IMR-90 (cell line): ENCODE measurements around the gene RGS3. TPM values are rescaled to one million over a fixed set of nuclear protein-coding genes. Genes with fewer than 3 reads are reported as not detected.
A peak's percentile ranks its signal among the peaks of the same experiment; 100 is the strongest.

Source experiments
- ATAC-seq: fragments of 200-7000 bp; cut with Tn5 transposase; 2 replicates; pipeline ENCODE4 v1.9.1; 2020; ENCODE audit warnings: low read depth, mild to moderate bottlenecking, moderate library complexity
- BruUV-seq: library from RNA; stranded (reverse); fragments of 400-500 nt; replicated peaks from 2 replicates; lab custom pipeline; 2021; lab: Mats Ljungman, UMichigan
- CTCF ChIA-PET: fragments of 300-600 bp; formaldehyde crosslinking; extraction: SDS; loops from one replicate; lab custom pipeline; 2021; ENCODE audit warnings: antibody characterized with exemption; lab: Yijun Ruan, JAX
- POLR2A ChIA-PET: fragments of 300-600 bp; sonication (Branson Sonifier 250); formaldehyde crosslinking; loops from one replicate; lab custom pipeline; 2022; ENCODE audit warnings: antibody characterized with exemption; ENCODE audit not compliant: unreplicated experiment; lab: Charles Lee
- DNase-seq: peaks from one replicate; pipeline ENCODE4 v3.0.0; 2013
- H2AFZ ChIP-seq: replicated peaks from 2 replicates; pipeline ENCODE3; 2013; ENCODE audit warnings: low read length, mild to moderate bottlenecking; ENCODE audit not compliant: poor library complexity
- H2AK5ac ChIP-seq: 2 replicates; pipeline ENCODE4 v1.6.1; 2013; ENCODE audit warnings: low read depth, low read length, inconsistent platforms
- H2AK9ac ChIP-seq: replicated peaks from 2 replicates; pipeline ENCODE3; 2013; ENCODE audit warnings: mild to moderate bottlenecking, low read depth, low read length, moderate library complexity; ENCODE audit not compliant: poor library complexity
- H2BK120ac ChIP-seq: 2 replicates; pipeline ENCODE4 v1.6.1; 2013; ENCODE audit warnings: low read depth, low read length, inconsistent platforms
- H2BK15ac ChIP-seq: 3 replicates; pipeline ENCODE4 v1.6.1; 2013; ENCODE audit warnings: low read depth, low read length, inconsistent platforms
- H2BK20ac ChIP-seq: 2 replicates; pipeline ENCODE4 v1.6.1; 2013; ENCODE audit warnings: low read depth, mild to moderate bottlenecking, inconsistent platforms, low read length, moderate library complexity
- H2BK5ac ChIP-seq: 2 replicates; pipeline ENCODE4 v1.6.1; 2013; ENCODE audit warnings: mild to moderate bottlenecking, low read depth, low read length, inconsistent platforms; ENCODE audit not compliant: poor library complexity, severe bottlenecking
- H3K14ac ChIP-seq: replicated peaks from 2 replicates; pipeline ENCODE4 v1.6.1; 2013; ENCODE audit warnings: low read depth, low read length, inconsistent platforms
- H3K18ac ChIP-seq: 2 replicates; pipeline ENCODE4 v1.6.1; 2013; ENCODE audit warnings: low read depth, low read length, control low read depth
- H3K23ac ChIP-seq: 2 replicates; pipeline ENCODE4 v1.6.1; 2013; ENCODE audit warnings: low read depth, low read length, inconsistent platforms
- H3K27ac ChIP-seq: 2 replicates; pipeline ENCODE4 v1.5.1; 2013; ENCODE audit warnings: mild to moderate bottlenecking, control low read depth, low read length; ENCODE audit not compliant: insufficient read depth
- H3K27me3 ChIP-seq: 2 replicates; pipeline ENCODE4 v1.6.1; 2013; ENCODE audit warnings: low read length; ENCODE audit not compliant: control insufficient read depth, insufficient read depth
- H3K36me3 ChIP-seq: 2 replicates; pipeline ENCODE4 v1.6.1; 2013; ENCODE audit warnings: low read length, mixed read lengths; ENCODE audit not compliant: control insufficient read depth, insufficient read depth
- H3K4ac ChIP-seq: 2 replicates; pipeline ENCODE4 v1.6.1; 2013; ENCODE audit warnings: low read depth, low read length, inconsistent platforms
- H3K4me1 ChIP-seq: 2 replicates; pipeline ENCODE4 v1.6.1; 2013; ENCODE audit warnings: low read length, mixed read lengths; ENCODE audit not compliant: control insufficient read depth, insufficient read depth
- H3K4me2 ChIP-seq: 2 replicates; pipeline ENCODE4 v1.6.1; 2013; ENCODE audit warnings: low read depth, mild to moderate bottlenecking, control low read depth, low read length, moderate library complexity
- H3K4me3 ChIP-seq: 2 replicates; pipeline ENCODE4 v1.5.1; 2013; ENCODE audit warnings: low read depth, mild to moderate bottlenecking, control low read depth, low read length, moderate library complexity; ENCODE audit not compliant: insufficient read depth
- H3K56ac ChIP-seq: 2 replicates; pipeline ENCODE4 v1.6.1; 2013; ENCODE audit warnings: low read length, inconsistent platforms; ENCODE audit not compliant: insufficient read depth; ENCODE audit errors: extremely low read depth
- H3K79me1 ChIP-seq, 2 experiments: 2 replicates each; pipeline ENCODE4 v1.6.1; 2013; ENCODE audit warnings: low read length in 2 of 2, inconsistent platforms in 1 of 2, low read depth in 1 of 2
- H3K9ac ChIP-seq: 2 replicates; pipeline ENCODE4 v1.6.1; 2013; ENCODE audit warnings: low read depth, low read length, control low read depth
- H3K9me1 ChIP-seq: 2 replicates; pipeline ENCODE4 v1.6.1; 2013; ENCODE audit warnings: low read length, inconsistent platforms; ENCODE audit not compliant: insufficient read depth
- H3K9me3 ChIP-seq: 2 replicates; pipeline ENCODE4 v1.6.1; 2013; ENCODE audit warnings: low read length; ENCODE audit not compliant: control insufficient read depth, insufficient read depth
- H4K20me1 ChIP-seq: 2 replicates; pipeline ENCODE4 v1.6.1; 2013; ENCODE audit warnings: low read length, inconsistent platforms; ENCODE audit not compliant: insufficient read depth
- H4K5ac ChIP-seq: 2 replicates; pipeline ENCODE4 v1.6.1; 2013; ENCODE audit warnings: mild to moderate bottlenecking, low read depth, low read length, control low read depth
- H4K8ac ChIP-seq, 2 experiments: 2 replicates each; pipeline ENCODE4 v1.6.1; 2013; ENCODE audit warnings: low read depth in 2 of 2, low read length in 2 of 2, control low read depth in 1 of 2, inconsistent platforms in 1 of 2
- H4K91ac ChIP-seq: 2 replicates; pipeline ENCODE4 v1.6.1; 2013; ENCODE audit warnings: low read depth, low read length, inconsistent platforms; ENCODE audit not compliant: insufficient read depth
- BHLHE40 ChIP-seq: fragments of 150-350 bp; IDR thresholded peaks from 2 replicates; pipeline ENCODE4 v1.6.1; 2016; ENCODE audit warnings: mild to moderate bottlenecking, low read depth, low read length
- CEBPB ChIP-seq: IDR thresholded peaks from 2 replicates; pipeline ENCODE4 v1.6.1; 2012; ENCODE audit warnings: low read depth, low read length, improper control_type of control experiment
- CHD1 ChIP-seq: IDR thresholded peaks from 2 replicates; pipeline ENCODE4 v1.6.1; 2012; ENCODE audit warnings: low read depth, low read length, improper control_type of control experiment
- CTCF ChIP-seq: conservative IDR thresholded peaks from 2 replicates; pipeline ENCODE4 v1.5.1; 2012; ENCODE audit warnings: mild to moderate bottlenecking, low read depth, low read length, improper control_type of control experiment
- ELK1 ChIP-seq: fragments of 150-350 bp; IDR thresholded peaks from 2 replicates; pipeline ENCODE4 v1.6.1; 2016; ENCODE audit warnings: low read depth, mild to moderate bottlenecking, low read length, moderate library complexity, borderline replicate concordance
- MAZ ChIP-seq: IDR thresholded peaks from 2 replicates; pipeline ENCODE4 v1.6.1; 2012; ENCODE audit warnings: low read depth, mild to moderate bottlenecking, low read length, improper control_type of control experiment, moderate library complexity, borderline replicate concordance
- MXI1 ChIP-seq: IDR thresholded peaks from 2 replicates; pipeline ENCODE4 v1.6.1; 2012; ENCODE audit warnings: low read depth, mild to moderate bottlenecking, low read length, moderate library complexity, borderline replicate concordance
- NFE2L2 ChIP-seq: fragments of 150-350 bp; IDR thresholded peaks from 2 replicates; pipeline ENCODE4 v1.6.1; 2016; ENCODE audit warnings: low read depth, mild to moderate bottlenecking, low read length
- POLR2A ChIP-seq: IDR thresholded peaks from 2 replicates; pipeline ENCODE4 v1.6.1; 2012; ENCODE audit warnings: mild to moderate bottlenecking, low read depth, low read length
- RAD21 ChIP-seq: IDR thresholded peaks from 2 replicates; pipeline ENCODE4 v1.6.1; 2012; ENCODE audit warnings: low read length, improper control_type of control experiment
- RCOR1 ChIP-seq: IDR thresholded peaks from 2 replicates; pipeline ENCODE4 v1.6.1; 2012; ENCODE audit warnings: mild to moderate bottlenecking, low read length, improper control_type of control experiment; ENCODE audit not compliant: insufficient replicate concordance
- RFX5 ChIP-seq: IDR thresholded peaks from 2 replicates; pipeline ENCODE4 v1.8.0; 2012; ENCODE audit warnings: low read depth, mild to moderate bottlenecking, low read length, moderate library complexity
- SMC3 ChIP-seq: fragments of 150-350 bp; IDR thresholded peaks from 2 replicates; pipeline ENCODE4 v1.6.1; 2016; ENCODE audit warnings: low read depth, mild to moderate bottlenecking, antibody characterized with exemption, low read length, moderate library complexity
- USF2 ChIP-seq: fragments of 150-350 bp; IDR thresholded peaks from 2 replicates; pipeline ENCODE4 v1.6.1; 2017; ENCODE audit warnings: mild to moderate bottlenecking, antibody characterized with exemption, low read length, low read depth
- WGBS, 2 experiments: methylation state at CpG; one replicate each; pipeline versions ENCODE4 v1.1.5 to v1.1.7; 2013; ENCODE audit warnings: missing lambda C conversion rate in 2 of 2; ENCODE audit not compliant: insufficient read length in 1 of 2; ENCODE audit errors: extremely low coverage in 2 of 2; 5-methylcytosine and 5-hydroxymethylcytosine counted together
- dilution Hi-C: fragments of 300-500 bp; cut with HindIII; formaldehyde crosslinking; loops from one replicate; pipeline ENCODE4 v1.14.3; 2018; ENCODE audit warnings: low sequenced_read_pairs; ENCODE audit not compliant: unreplicated experiment
- in situ Hi-C: fragments of 300-500 bp; cut with MboI; formaldehyde crosslinking; loops from 3 replicates; pipeline ENCODE4 v1.14.3; 2019; ENCODE audit warnings: low sequenced_read_pairs, inconsistent platforms, mixed read lengths
- intact Hi-C: fragments of 100-400 bp; cut with micrococcal nuclease; formaldehyde crosslinking; loops from 2 replicates; pipeline ENCODE4 v1.10.0; 2022
- polyA plus RNA-seq, 3 experiments: library from polyadenylated mRNA; depleted of rRNA; stranded (reverse); fragments of >200 nt; gene quantifications; 2 replicates each; pipeline ENCODE4 v1.2.3, GENCODE V29; 2012; ENCODE audit warnings: low replicate concordance in 1 of 3
- total RNA-seq: library from RNA; depleted of rRNA; stranded (reverse); fragments of >200 nt; gene quantifications from 2 replicates; pipeline ENCODE4 v1.2.3, GENCODE V29; 2012

RGS3 gene
- total and polyA plus RNA-seq, 2 of the 4 experiments (the other 2 are of a cell fraction): 51.8 to 65.6 TPM

GRCh38 chr9:113541019-113541900 lies 77.7 kb downstream of the RGS3 start:
- intact Hi-C loops: no loop called here
- no peak overlapping the region for H2BK5ac ChIP-seq
- WGBS, 2 experiments: 30% methylated on average over 2 of the region's 12 CpGs; no CpG with 5 or more reads in 1 of the 2 experiments
- H3K79me1 ChIP-seq: no peaks in the 10 kb centered on the region
- no peak overlapping the region; the same call in 1 of the 2 replicates for H3K27ac ChIP-seq
- no peak overlapping the region for H3K9ac ChIP-seq
- peak overlapping the region; percentile 77 for H2AFZ ChIP-seq
- no peaks in the 10 kb centered on the region for H3K4me1 ChIP-seq
- 0 out of 2 replicates have a peak overlapping the region, but pooled peaks have one; percentile 4 for H2AK5ac ChIP-seq
- H2BK20ac ChIP-seq: no peak overlapping the region
- no peak overlapping the region for H3K4me3 ChIP-seq
- CTCF ChIA-PET: interaction anchor here (0.9 kb wide), 1 partner anchor 27 kb away, joined by 4 read pairs; no protein-coding TSS in a partner anchor
- no peak overlapping the region for H2BK15ac ChIP-seq
- no peak overlapping the region for H3K23ac ChIP-seq
- H4K5ac ChIP-seq: peak overlapping the region; percentile 45; the same call in 1 of the 2 replicates
- H4K91ac ChIP-seq: no peak overlapping the region
- in situ Hi-C loops: no loop called here
- ATAC-seq (peak; percentile 78), DNase-seq (peak; percentile 55)
- H3K27me3 ChIP-seq: no peaks in the 10 kb centered on the region
- H3K9me3 ChIP-seq: no peaks in the 10 kb centered on the region
- no peak overlapping the region for H2BK120ac ChIP-seq
- no peak overlapping the region for H2AK9ac ChIP-seq
- 0 out of 2 replicates have a peak overlapping the region, but pooled peaks have one; percentile 20 for H3K4ac ChIP-seq
- H3K14ac ChIP-seq: no peak overlapping the region
- no peak overlapping the region for H3K18ac ChIP-seq
- H3K4me2 ChIP-seq: no peak overlapping the region
- POLR2A ChIA-PET: no interaction called here
- H3K56ac ChIP-seq: no peak overlapping the region
- dilution Hi-C loops: no loop called here
- H4K8ac ChIP-seq: peak overlapping the region in 1 of 2 experiments; percentile 50; a peak in 1 of 4 replicates
- H3K9me1 ChIP-seq: no peaks in the 10 kb centered on the region
- H3K36me3 ChIP-seq: no peaks in the 10 kb centered on the region
- BruUV-seq: no TSS peak
- no peaks in the 10 kb centered on the region for H4K20me1 ChIP-seq
- no peak for TF ChIP-seq ELK1
- no peak for TF ChIP-seq MXI1
- TF ChIP-seq CEBPB: no peak
- no peak for TF ChIP-seq POLR2A
- TF ChIP-seq BHLHE40: no peak
- TF ChIP-seq CTCF: no peak
- TF ChIP-seq CHD1: no peak
- no peak for TF ChIP-seq RFX5
- no peak for TF ChIP-seq USF2
- no peak for TF ChIP-seq SMC3
- TF ChIP-seq RAD21: no peak
- no peak for TF ChIP-seq NFE2L2
- no peak for TF ChIP-seq MAZ
- TF ChIP-seq RCOR1: no peak
